Measurements from ENCODE around the gene ZNF683.
A peak's percentile ranks its signal among the peaks of the same experiment; 100 is the strongest.
"Not testable (repeated sequence)": the region's sequence is repeated elsewhere in the genome, so short reads cannot be mapped to it uniquely, and the experiment has no call there.

Gene ZNF683

DNA sequence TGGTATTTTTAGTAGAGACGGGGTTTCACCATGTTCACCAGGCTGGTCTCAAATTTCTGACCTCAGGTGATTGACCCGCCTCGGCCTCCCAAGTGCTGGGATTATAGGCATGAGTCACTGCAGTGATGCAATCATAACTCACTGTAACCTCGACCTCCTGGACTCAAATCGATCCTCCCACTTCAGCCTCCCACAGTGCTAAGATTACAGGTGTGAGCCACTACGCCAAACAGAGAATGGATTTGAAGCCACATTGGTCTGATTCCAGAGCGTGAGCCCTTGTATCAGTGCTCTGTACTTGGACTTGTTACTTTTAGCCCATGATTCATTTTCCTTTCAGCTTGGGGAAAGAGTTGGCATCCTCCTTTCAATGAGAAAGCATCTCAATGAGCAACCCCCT lies 14.9 kb upstream of the ZNF683 start:
- Histone ChIP-seq H3K27me3 (replicated peaks in 2 of 5; ENCODE audit: control insufficient read depth in 4 of 5, insufficient read depth in 5 of 5, low read length in 4 of 5) (no peaks in the 10 kb centered on the region), H3K4me3 (ENCODE audit: control insufficient read depth in 1 of 7, extremely low read depth in 1 of 7, insufficient read depth in 4 of 7, low read depth in 2 of 7, low read length in 6 of 7) (no peak overlapping the region), H3K4me1 (ENCODE audit: control extremely low read depth in 1 of 4, control insufficient read depth in 4 of 4, insufficient read depth in 4 of 4, low read length in 3 of 4) (peaks cover 5 to 37% (median 10%) of the 10 kb centered on the region in 4 experiments), H3K36me3 (ENCODE audit: control insufficient read depth in 4 of 4, insufficient read depth in 4 of 4, low read length in 3 of 4) (no peaks in the 10 kb centered on the region), H3K9me3 (ENCODE audit: control extremely low read depth in 1 of 5, control insufficient read depth in 4 of 5, insufficient read depth in 2 of 5, low read depth in 1 of 5, low read length in 4 of 5) (no peaks in the 10 kb centered on the region), H3K27ac (ENCODE audit: insufficient read depth in 1 of 2, low read depth in 1 of 2, low read length in 2 of 2, poor library complexity in 1 of 2, severe bottlenecking in 2 of 2) (no peak overlapping the region)
- no peak for DNase-seq
- ChIA-PET POLR2A (no interaction called here), CTCF (interaction anchor here (0.7 kb wide), 1 partner anchor 111 kb away, joined by 3 read pairs; no protein-coding TSS in a partner anchor)
- 97% methylated on average over 5 of the region's 7 CpGs for WGBS (ENCODE audit: insufficient coverage)

DNA sequence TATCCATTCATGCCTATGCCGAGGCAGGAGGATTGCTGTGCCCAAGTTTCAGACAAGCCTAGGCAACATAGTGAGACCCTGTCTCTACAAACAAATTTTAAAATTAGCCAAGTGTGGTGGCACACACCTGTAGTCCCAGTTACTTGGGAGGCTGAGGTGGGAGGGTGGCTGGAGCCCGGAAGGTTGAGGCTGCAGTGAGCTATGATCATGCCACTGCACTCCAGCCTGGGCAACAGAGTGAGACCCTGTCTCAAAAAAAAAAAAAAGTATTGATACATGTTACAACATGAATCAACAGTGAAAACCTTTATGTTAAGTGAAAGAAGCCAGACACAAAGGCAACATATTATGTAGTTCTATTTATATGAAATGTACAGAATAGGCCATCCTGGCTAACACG lies 12.5 kb upstream of the ZNF683 start:
- DNase-seq; H3K36me3 ChIP-seq (ENCODE audit: control insufficient read depth in 4 of 4, insufficient read depth in 4 of 4, low read length in 3 of 4); H3K9me3 ChIP-seq (ENCODE audit: control extremely low read depth in 1 of 5, control insufficient read depth in 4 of 5, insufficient read depth in 2 of 5, low read depth in 1 of 5, low read length in 4 of 5); POLR2A ChIA-PET; H3K4me3 ChIP-seq (ENCODE audit: control insufficient read depth in 1 of 7, extremely low read depth in 1 of 7, insufficient read depth in 4 of 7, low read depth in 2 of 7, low read length in 6 of 7); H3K27me3 ChIP-seq (replicated peaks in 2 of 5; ENCODE audit: control insufficient read depth in 4 of 5, insufficient read depth in 5 of 5, low read length in 4 of 5); H3K27ac ChIP-seq (ENCODE audit: insufficient read depth in 1 of 2, low read depth in 1 of 2, low read length in 2 of 2, poor library complexity in 1 of 2, severe bottlenecking in 2 of 2): not testable (repeated sequence)
- 100% methylated on average over 1 of the region's 3 CpGs for WGBS (ENCODE audit: insufficient coverage)
- H3K4me1 ChIP-seq (ENCODE audit: control extremely low read depth in 1 of 4, control insufficient read depth in 4 of 4, insufficient read depth in 4 of 4, low read length in 3 of 4): peaks cover 5 to 29% (median 10%) of the 10 kb centered on the region in 4 experiments
- CTCF ChIA-PET: interaction anchor here (1.8 kb wide), 1 partner anchor 22 kb away, joined by 6 read pairs; no protein-coding TSS in a partner anchor

DNA sequence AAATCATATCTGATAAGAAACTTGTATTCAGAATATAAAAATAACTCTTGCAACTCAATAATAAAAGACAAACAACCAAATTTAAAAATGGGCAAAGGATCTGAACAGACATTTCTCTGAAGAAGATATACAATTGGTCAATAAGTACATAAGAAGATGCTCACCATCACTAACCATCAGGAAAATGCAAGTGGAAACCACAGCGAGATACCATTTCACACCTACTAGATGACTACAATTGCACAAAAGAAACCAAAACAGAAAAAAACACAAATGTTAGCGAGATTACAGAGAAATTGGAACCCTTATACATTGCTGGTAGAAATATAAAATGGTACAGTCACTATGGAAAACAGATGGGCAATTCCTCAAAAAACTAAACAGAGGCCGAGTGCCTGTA lies 11.5 kb upstream of the ZNF683 start:
- peaks cover 5 to 23% (median 10%) of the 10 kb centered on the region in 4 experiments for H3K4me1 ChIP-seq (ENCODE audit: control extremely low read depth in 1 of 4, control insufficient read depth in 4 of 4, insufficient read depth in 4 of 4, low read length in 3 of 4)
- CTCF ChIA-PET: no interaction called here
- H3K36me3 ChIP-seq (ENCODE audit: control insufficient read depth in 4 of 4, insufficient read depth in 4 of 4, low read length in 3 of 4): no peaks in the 10 kb centered on the region
- no peak overlapping the region for H3K4me3 ChIP-seq (ENCODE audit: control insufficient read depth in 1 of 7, extremely low read depth in 1 of 7, insufficient read depth in 4 of 7, low read depth in 2 of 7, low read length in 6 of 7)
- 100% methylated on average over 1 of the region's 3 CpGs for WGBS (ENCODE audit: insufficient coverage)
- H3K9me3 ChIP-seq (ENCODE audit: control extremely low read depth in 1 of 5, control insufficient read depth in 4 of 5, insufficient read depth in 2 of 5, low read depth in 1 of 5, low read length in 4 of 5): no peaks in the 10 kb centered on the region
- H3K27ac ChIP-seq (ENCODE audit: insufficient read depth in 1 of 2, low read depth in 1 of 2, low read length in 2 of 2, poor library complexity in 1 of 2, severe bottlenecking in 2 of 2): no peak overlapping the region
- no peaks in the 10 kb centered on the region for H3K27me3 ChIP-seq (replicated peaks in 2 of 5; ENCODE audit: control insufficient read depth in 4 of 5, insufficient read depth in 5 of 5, low read length in 4 of 5)
- POLR2A ChIA-PET: no interaction called here
- no peak for DNase-seq

DNA sequence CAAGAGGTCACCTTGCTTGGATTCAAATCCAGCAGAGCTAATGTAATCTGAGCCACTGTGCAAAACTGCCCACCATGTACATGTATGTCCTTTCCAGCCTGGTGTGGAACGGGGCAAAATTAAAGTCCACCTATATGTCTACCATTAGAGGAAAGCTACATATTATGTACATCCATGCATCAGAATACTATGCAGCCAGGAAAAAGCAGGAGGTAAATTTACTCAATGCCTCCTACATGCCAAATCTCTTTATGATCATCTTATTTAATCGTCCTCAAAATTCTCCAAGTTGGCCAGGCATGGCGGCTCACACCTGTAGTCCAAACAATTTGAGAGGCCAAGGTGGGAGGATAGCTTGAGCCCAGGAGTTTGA lies 6.3 kb upstream of the ZNF683 start:
- no peak overlapping the region for H3K4me3 ChIP-seq (ENCODE audit: control insufficient read depth in 1 of 7, extremely low read depth in 1 of 7, insufficient read depth in 4 of 7, low read depth in 2 of 7, low read length in 6 of 7)
- H3K4me1 ChIP-seq (ENCODE audit: control extremely low read depth in 1 of 4, control insufficient read depth in 4 of 4, insufficient read depth in 4 of 4, low read length in 3 of 4): peaks cover 10 to 52% (median 39%) of the 10 kb centered on the region in 4 experiments
- no peaks in the 10 kb centered on the region for H3K36me3 ChIP-seq (ENCODE audit: control insufficient read depth in 4 of 4, insufficient read depth in 4 of 4, low read length in 3 of 4)
- POLR2A ChIA-PET: interaction anchor here (1.2 to 1.3 kb wide), 2 partner anchors 9 to 53 kb away, joined by 3 read pairs; partner anchors contain the start of gene DHDDS
- no peak for DNase-seq
- CTCF ChIA-PET: interaction anchor here (0.5 to 1.8 kb wide), 8 partner anchors 9 to 429 kb away, joined by 3 to 6 read pairs (median 4); partner anchors contain the start of gene ZNF593
- H3K27me3 ChIP-seq (replicated peaks in 2 of 5; ENCODE audit: control insufficient read depth in 4 of 5, insufficient read depth in 5 of 5, low read length in 4 of 5): no peaks in the 10 kb centered on the region
- H3K27ac ChIP-seq (ENCODE audit: insufficient read depth in 1 of 2, low read depth in 1 of 2, low read length in 2 of 2, poor library complexity in 1 of 2, severe bottlenecking in 2 of 2): no peak overlapping the region
- 100% methylated on average over 2 of the region's 3 CpGs for WGBS (ENCODE audit: insufficient coverage)
- H3K9me3 ChIP-seq (ENCODE audit: control extremely low read depth in 1 of 5, control insufficient read depth in 4 of 5, insufficient read depth in 2 of 5, low read depth in 1 of 5, low read length in 4 of 5): no peaks in the 10 kb centered on the region

DNA sequence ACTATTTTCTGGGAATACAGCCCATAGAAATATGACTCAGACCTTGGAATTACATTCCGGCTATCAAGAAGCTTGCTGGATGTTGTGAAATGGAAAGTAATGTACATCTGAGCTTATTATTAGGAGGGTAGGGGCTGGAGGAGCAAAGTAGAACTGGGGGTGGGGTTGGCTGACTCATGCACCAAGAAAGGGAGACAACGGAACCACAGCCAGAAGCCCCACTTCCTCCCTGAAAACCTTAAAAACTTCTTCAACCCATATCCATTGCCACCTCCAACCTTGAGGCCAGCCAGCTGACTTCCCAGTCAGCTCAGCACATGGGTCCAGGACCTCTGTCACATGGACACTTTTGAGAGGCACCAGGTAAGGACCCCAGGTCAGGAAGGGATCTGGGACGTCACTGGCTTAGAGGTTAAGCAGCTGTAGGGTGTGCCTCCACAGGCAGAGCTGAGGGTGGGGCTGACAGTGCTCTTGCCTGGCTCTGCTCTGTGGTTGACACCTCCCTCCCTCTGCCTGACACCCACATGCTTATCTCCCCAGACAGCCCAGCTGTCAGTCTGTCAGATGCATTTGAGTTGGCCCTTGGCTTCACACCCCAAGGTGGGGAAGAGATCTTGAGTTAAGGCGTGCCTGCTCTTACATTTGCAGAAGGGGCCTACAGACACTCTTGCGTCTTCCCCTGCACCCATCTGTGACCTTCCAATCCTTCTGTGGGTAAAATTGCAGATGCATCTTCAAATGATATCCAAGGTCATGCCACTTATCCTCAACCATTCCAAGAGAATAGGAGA lies 5.7 kb upstream of the ZNF683 start:
- ChIA-PET CTCF (interaction anchor here (0.5 to 2.6 kb wide), 11 partner anchors 8 to 444 kb away, joined by 3 to 19 read pairs (median 4); partner anchors contain the start of gene ZNF593), POLR2A (interaction anchor here (1.0 to 1.3 kb wide), 4 partner anchors 8 to 54 kb away, joined by 3 to 4 read pairs (median 3); partner anchors contain the start of gene DHDDS)
- no peaks in the 10 kb centered on the region for H3K27me3 ChIP-seq (replicated peaks in 2 of 5; ENCODE audit: control insufficient read depth in 4 of 5, insufficient read depth in 5 of 5, low read length in 4 of 5)
- H3K27ac ChIP-seq (ENCODE audit: insufficient read depth in 1 of 2, low read depth in 1 of 2, low read length in 2 of 2, poor library complexity in 1 of 2, severe bottlenecking in 2 of 2): peak overlapping the region in 1 of 2 experiments; percentile 54
- no peaks in the 10 kb centered on the region for H3K9me3 ChIP-seq (ENCODE audit: control extremely low read depth in 1 of 5, control insufficient read depth in 4 of 5, insufficient read depth in 2 of 5, low read depth in 1 of 5, low read length in 4 of 5)
- peak; percentile 70 to 96 (median 94) for DNase-seq
- H3K36me3 ChIP-seq (ENCODE audit: control insufficient read depth in 4 of 4, insufficient read depth in 4 of 4, low read length in 3 of 4): no peaks in the 10 kb centered on the region
- peaks cover 15 to 58% (median 45%) of the 10 kb centered on the region in 4 experiments for H3K4me1 ChIP-seq (ENCODE audit: control extremely low read depth in 1 of 4, control insufficient read depth in 4 of 4, insufficient read depth in 4 of 4, low read length in 3 of 4)
- H3K4me3 ChIP-seq (ENCODE audit: control insufficient read depth in 1 of 7, extremely low read depth in 1 of 7, insufficient read depth in 4 of 7, low read depth in 2 of 7, low read length in 6 of 7): peak overlapping the region in 3 of 7 experiments; percentile 6 to 50 (median 30)
- WGBS (ENCODE audit: insufficient coverage): 14% methylated on average over 4 of the region's 5 CpGs

DNA sequence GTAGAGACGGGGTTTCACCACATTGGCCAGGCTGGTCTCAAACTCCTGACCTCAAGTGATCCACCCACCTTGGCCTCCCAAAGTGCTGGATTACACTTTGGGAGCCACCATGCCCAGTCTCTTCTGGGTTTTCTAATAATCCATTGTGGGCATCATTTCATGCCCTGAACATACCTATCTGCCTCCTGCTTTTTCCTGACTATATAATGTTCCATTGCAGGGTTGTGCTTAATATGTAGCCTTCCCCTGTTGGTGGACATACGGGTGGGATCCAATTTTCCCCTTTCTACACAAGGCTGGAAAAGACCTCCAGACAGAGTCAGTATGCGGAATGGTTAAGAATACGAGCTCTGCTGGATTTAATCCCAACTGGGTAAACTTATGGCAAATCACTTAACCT lies 3.5 kb upstream of the ZNF683 start:
- H3K27me3 ChIP-seq (replicated peaks in 2 of 5; ENCODE audit: control insufficient read depth in 4 of 5, insufficient read depth in 5 of 5, low read length in 4 of 5): no peaks in the 10 kb centered on the region
- DNase-seq: no peak
- no peak overlapping the region for H3K4me3 ChIP-seq (ENCODE audit: control insufficient read depth in 1 of 7, extremely low read depth in 1 of 7, insufficient read depth in 4 of 7, low read depth in 2 of 7, low read length in 6 of 7)
- peaks cover 15 to 80% (median 58%) of the 10 kb centered on the region in 4 experiments for H3K4me1 ChIP-seq (ENCODE audit: control extremely low read depth in 1 of 4, control insufficient read depth in 4 of 4, insufficient read depth in 4 of 4, low read length in 3 of 4)
- ChIA-PET POLR2A (no interaction called here), CTCF (interaction anchor here (0.6 to 2.6 kb wide), 3 partner anchors 12 to 118 kb away, joined by 3 to 19 read pairs (median 5); no protein-coding TSS in a partner anchor)
- WGBS (ENCODE audit: insufficient coverage): 100% methylated on average over 4 of the region's 4 CpGs
- H3K9me3 ChIP-seq (ENCODE audit: control extremely low read depth in 1 of 5, control insufficient read depth in 4 of 5, insufficient read depth in 2 of 5, low read depth in 1 of 5, low read length in 4 of 5): no peaks in the 10 kb centered on the region
- H3K27ac ChIP-seq (ENCODE audit: insufficient read depth in 1 of 2, low read depth in 1 of 2, low read length in 2 of 2, poor library complexity in 1 of 2, severe bottlenecking in 2 of 2): no peak overlapping the region
- no peaks in the 10 kb centered on the region for H3K36me3 ChIP-seq (ENCODE audit: control insufficient read depth in 4 of 4, insufficient read depth in 4 of 4, low read length in 3 of 4)

DNA sequence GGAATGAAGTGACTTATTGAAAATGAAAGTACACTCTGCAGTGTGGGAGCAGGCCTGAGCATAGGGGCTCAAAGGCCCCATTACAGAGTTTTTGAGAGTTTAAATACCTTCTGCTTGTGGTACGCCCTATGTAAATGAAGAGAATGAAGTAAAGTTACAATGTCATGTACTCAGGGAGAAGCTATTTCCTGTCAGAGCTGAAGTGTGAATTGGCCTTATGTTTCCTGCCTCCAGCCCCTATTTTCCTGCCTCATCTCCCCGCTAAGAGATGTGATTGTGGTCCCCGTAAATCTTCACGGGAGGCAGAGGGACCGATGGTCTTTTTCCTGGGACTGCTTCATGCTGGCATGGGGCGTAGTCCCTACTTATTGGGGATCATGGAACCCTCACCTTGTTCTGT lies 2.5 kb upstream of the ZNF683 start:
- ChIA-PET POLR2A (interaction anchor here (0.9 kb wide), 1 partner anchor 87 kb away, joined by 3 read pairs; no protein-coding TSS in a partner anchor), CTCF (interaction anchor here (1.5 to 3.3 kb wide), 4 partner anchors 11 to 90 kb away, joined by 3 to 29 read pairs (median 10); no protein-coding TSS in a partner anchor)
- 3% methylated on average over 5 of the region's 6 CpGs for WGBS (ENCODE audit: insufficient coverage)
- Histone ChIP-seq H3K4me1 (ENCODE audit: control extremely low read depth in 1 of 4, control insufficient read depth in 4 of 4, insufficient read depth in 4 of 4, low read length in 3 of 4) (peaks cover 15 to 87% (median 68%) of the 10 kb centered on the region in 4 experiments), H3K27ac (ENCODE audit: insufficient read depth in 1 of 2, low read depth in 1 of 2, low read length in 2 of 2, poor library complexity in 1 of 2, severe bottlenecking in 2 of 2) (no peak overlapping the region), H3K4me3 (ENCODE audit: control insufficient read depth in 1 of 7, extremely low read depth in 1 of 7, insufficient read depth in 4 of 7, low read depth in 2 of 7, low read length in 6 of 7) (no peak overlapping the region), H3K36me3 (ENCODE audit: control insufficient read depth in 4 of 4, insufficient read depth in 4 of 4, low read length in 3 of 4) (no peaks in the 10 kb centered on the region), H3K9me3 (ENCODE audit: control extremely low read depth in 1 of 5, control insufficient read depth in 4 of 5, insufficient read depth in 2 of 5, low read depth in 1 of 5, low read length in 4 of 5) (peaks cover 0 to 2% (median 0%) of the 10 kb centered on the region in 5 experiments), H3K27me3 (replicated peaks in 2 of 5; ENCODE audit: control insufficient read depth in 4 of 5, insufficient read depth in 5 of 5, low read length in 4 of 5) (no peaks in the 10 kb centered on the region)
- peak in 2 of 3 donors; percentile 70 to 76 for DNase-seq

Measured in common myeloid progenitor, CD34-positive (primary cell).